Parathyroid adenoma (tissue), 2 donors: Measurements from ENCODE around the gene EPHA3.

Experiments
- H2AFZ ChIP-seq: fragments of 300-600 bp; sonication (generic); one replicate; pipeline ENCODE4 v1.7.0; 2017; ENCODE audit warnings: antibody characterized with exemption, mild to moderate bottlenecking
- H3K27ac ChIP-seq: fragments of 300-600 bp; sonication (generic); one replicate; pipeline ENCODE4 v1.7.0; 2017
- H3K27me3 ChIP-seq: fragments of 300-600 bp; sonication (generic); one replicate; pipeline ENCODE4 v1.7.0; 2017; ENCODE audit warnings: low read length; ENCODE audit not compliant: control insufficient read depth, insufficient read depth
- H3K36me3 ChIP-seq: fragments of 300-600 bp; sonication (generic); one replicate; pipeline ENCODE4 v1.7.0; 2017; ENCODE audit warnings: low read length; ENCODE audit not compliant: control insufficient read depth, insufficient read depth
- H3K4me1 ChIP-seq: fragments of 300-600 bp; sonication (generic); one replicate; pipeline ENCODE4 v1.7.0; 2017; ENCODE audit warnings: control low read depth
- H3K4me2 ChIP-seq: fragments of 300-600 bp; sonication (generic); one replicate; pipeline ENCODE4 v1.7.0; 2017; ENCODE audit warnings: low read length
- H3K4me3 ChIP-seq: fragments of 300-600 bp; sonication (generic); one replicate; pipeline ENCODE4 v1.7.0; 2017; ENCODE audit warnings: low read depth, low read length
- H3K79me2 ChIP-seq: fragments of 300-600 bp; sonication (generic); one replicate; pipeline ENCODE4 v1.7.0; 2017; ENCODE audit warnings: control low read depth
- H3K9ac ChIP-seq: fragments of 300-600 bp; sonication (generic); one replicate; pipeline ENCODE4 v1.7.0; 2017; ENCODE audit warnings: mild to moderate bottlenecking
- H3K9me3 ChIP-seq: fragments of 300-600 bp; sonication (generic); one replicate; pipeline ENCODE4 v1.7.0; 2017; ENCODE audit warnings: low read length; ENCODE audit not compliant: control insufficient read depth
- TF ChIP-seq, protein P1 (sequence below): fragments of 300-600 bp; sonication (generic); IDR thresholded peaks from one replicate; pipeline ENCODE4 v1.7.0; 2017; ENCODE audit warnings: antibody characterized with exemption, mild to moderate bottlenecking
- donor health status: primary hyperparathyroidism.

Gene EPHA3

DNA sequence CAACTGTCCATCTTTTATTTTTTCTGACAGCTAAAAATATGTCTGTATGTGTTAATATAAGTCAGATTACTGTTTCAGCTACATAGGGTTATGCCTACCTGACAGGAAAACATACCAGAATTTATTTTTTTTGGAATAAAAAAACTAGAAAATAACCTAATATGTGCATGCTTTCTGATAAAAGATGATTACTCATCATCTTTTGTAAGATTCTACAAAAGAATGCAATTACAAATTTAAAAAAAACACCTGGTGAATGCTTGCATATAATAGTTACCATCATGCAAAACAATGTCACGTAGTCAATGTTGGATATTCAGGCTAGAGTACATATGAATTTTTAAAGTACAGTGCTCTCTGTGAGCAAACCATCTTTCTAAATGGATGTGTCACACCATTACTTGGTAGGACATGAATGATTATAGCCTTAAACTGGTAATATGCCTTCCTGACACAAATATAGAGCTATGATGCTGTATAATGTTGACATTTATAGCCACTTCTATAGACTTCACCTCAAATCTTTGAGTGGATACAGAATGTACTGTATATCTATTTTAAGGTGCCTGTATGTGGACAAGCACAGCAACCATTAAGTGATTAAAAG lies 180.6 kb downstream of the EPHA3 start:
- Histone ChIP-seq H3K4me3 (no peak overlapping the region), H2AFZ (no peak overlapping the region), H3K27ac (no peak overlapping the region), H3K36me3 (no peaks in the 10 kb centered on the region), H3K79me2 (no peaks in the 10 kb centered on the region), H3K4me1 (no peaks in the 10 kb centered on the region), H3K9ac (no peak overlapping the region), H3K9me3 (no peaks in the 10 kb centered on the region), H3K4me2 (no peak overlapping the region), H3K27me3 (no peaks in the 10 kb centered on the region)
- TF ChIP-seq, protein P1, sequence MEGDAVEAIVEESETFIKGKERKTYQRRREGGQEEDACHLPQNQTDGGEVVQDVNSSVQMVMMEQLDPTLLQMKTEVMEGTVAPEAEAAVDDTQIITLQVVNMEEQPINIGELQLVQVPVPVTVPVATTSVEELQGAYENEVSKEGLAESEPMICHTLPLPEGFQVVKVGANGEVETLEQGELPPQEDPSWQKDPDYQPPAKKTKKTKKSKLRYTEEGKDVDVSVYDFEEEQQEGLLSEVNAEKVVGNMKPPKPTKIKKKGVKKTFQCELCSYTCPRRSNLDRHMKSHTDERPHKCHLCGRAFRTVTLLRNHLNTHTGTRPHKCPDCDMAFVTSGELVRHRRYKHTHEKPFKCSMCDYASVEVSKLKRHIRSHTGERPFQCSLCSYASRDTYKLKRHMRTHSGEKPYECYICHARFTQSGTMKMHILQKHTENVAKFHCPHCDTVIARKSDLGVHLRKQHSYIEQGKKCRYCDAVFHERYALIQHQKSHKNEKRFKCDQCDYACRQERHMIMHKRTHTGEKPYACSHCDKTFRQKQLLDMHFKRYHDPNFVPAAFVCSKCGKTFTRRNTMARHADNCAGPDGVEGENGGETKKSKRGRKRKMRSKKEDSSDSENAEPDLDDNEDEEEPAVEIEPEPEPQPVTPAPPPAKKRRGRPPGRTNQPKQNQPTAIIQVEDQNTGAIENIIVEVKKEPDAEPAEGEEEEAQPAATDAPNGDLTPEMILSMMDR, result no peak

DNA sequence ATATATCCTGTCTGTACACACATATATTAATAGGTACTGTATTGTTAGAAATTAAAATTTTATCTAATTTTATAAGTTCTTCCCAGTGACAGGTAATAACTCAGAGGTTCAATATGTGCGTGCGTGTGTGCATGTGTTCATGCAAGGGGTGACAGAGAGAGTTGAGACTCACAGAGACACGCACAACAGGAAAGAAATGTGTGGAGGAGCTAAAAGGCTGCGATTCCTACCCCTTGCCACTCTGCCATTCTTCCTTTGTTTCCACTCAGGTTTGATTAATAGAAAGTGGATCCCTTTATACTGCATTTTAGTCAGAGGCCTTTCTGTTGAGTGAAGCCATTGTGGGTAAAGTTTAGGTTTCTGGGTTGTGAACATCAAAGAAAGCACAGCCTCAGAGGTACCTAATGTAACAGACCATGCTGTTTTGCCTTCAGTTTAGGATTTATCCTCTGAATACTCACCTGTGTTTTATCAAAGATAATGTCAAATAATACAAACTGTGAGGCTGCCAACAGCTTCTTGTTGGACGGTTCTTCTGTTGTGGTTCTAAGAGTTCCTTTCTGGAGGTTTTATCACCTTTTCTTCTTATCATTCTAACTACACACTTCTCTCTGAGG lies 182.3 kb downstream of the EPHA3 start:
- Histone ChIP-seq H3K79me2 (no peaks in the 10 kb centered on the region), H3K4me1 (no peaks in the 10 kb centered on the region), H3K9me3 (no peaks in the 10 kb centered on the region), H3K27me3 (no peaks in the 10 kb centered on the region), H3K4me2 (no peak overlapping the region), H3K36me3 (no peaks in the 10 kb centered on the region), H3K4me3 (no peak overlapping the region), H3K9ac (no peak overlapping the region), H2AFZ (no peak overlapping the region), H3K27ac (no peak overlapping the region)
- TF ChIP-seq, protein P1, result no peak

DNA sequence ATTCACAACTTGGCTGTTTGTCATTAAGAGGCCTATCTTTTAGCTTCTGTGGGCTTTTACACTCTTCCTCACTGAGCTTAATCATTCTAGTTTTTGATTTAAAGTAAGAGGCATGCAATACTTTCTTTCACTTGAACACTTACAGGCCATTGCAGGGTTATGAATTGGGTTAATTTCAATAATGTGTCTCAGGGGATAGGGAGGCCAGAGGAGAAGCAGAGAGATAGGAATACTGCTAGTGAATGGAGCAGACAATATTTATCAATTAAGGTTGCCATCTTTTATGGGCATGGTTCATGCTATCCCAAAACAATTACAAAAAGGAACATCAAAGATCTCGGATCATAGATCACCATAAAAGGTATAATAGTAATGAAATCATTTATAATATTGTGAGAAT lies 189.8 kb downstream of the EPHA3 start:
- no peak overlapping the region for H3K9ac ChIP-seq
- H3K4me2 ChIP-seq, result no peak overlapping the region
- H3K27me3 ChIP-seq, result no peaks in the 10 kb centered on the region
- no peaks in the 10 kb centered on the region for H3K9me3 ChIP-seq
- no peaks in the 10 kb centered on the region for H3K36me3 ChIP-seq
- H3K4me3 ChIP-seq, result no peak overlapping the region
- H2AFZ ChIP-seq, result no peak overlapping the region
- TF ChIP-seq, protein P1, result no peak
- H3K27ac ChIP-seq, result no peak overlapping the region
- H3K4me1 ChIP-seq, result no peaks in the 10 kb centered on the region
- H3K79me2 ChIP-seq, result no peaks in the 10 kb centered on the region

DNA sequence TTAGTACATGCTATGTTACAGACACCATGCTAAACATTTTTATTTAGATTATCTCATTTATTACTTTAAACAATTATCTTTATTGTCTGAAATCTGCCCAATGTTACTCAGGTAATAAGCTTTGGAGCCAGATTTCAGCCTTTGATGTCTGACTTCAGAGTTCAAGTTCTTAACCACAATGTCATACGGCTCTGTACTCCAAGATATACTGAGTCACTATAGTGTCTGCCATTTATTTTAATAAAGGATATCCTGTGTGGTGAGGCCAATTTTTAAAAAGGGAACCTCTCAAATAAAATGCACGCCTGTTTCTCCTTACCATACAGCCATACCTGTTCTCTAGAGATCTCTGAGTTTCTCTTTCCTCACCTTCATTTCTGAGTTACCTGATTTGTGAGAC lies 193.1 kb downstream of the EPHA3 start:
- H3K36me3 ChIP-seq, result no peaks in the 10 kb centered on the region

More for the DNA sequence above, 193.1 kb downstream of the EPHA3 start:
- H3K4me3 ChIP-seq, result no peak overlapping the region
- no peaks in the 10 kb centered on the region for H3K79me2 ChIP-seq
- H3K4me1 ChIP-seq, result no peaks in the 10 kb centered on the region
- no peak overlapping the region for H2AFZ ChIP-seq
- H3K4me2 ChIP-seq, result no peak overlapping the region
- no peaks in the 10 kb centered on the region for H3K9me3 ChIP-seq
- no peak overlapping the region for H3K27ac ChIP-seq
- TF ChIP-seq, protein P1, result no peak
- no peaks in the 10 kb centered on the region for H3K27me3 ChIP-seq
- no peak overlapping the region for H3K9ac ChIP-seq
